K562 (cell line): Measurements from ENCODE around the gene MOB4. TPM values are rescaled to one million over a fixed set of nuclear protein-coding genes. Genes with fewer than 3 reads are reported as not detected.

Source experiments
- BHLHE40 ChIP-seq: IDR thresholded peaks from 2 replicates; pipeline ENCODE4 v1.6.1; 2011; ENCODE audit warnings: low read length, improper control_type of control experiment
- CHCHD3 ChIP-seq: fragments of 250-450 bp; sonication (Bioruptor Pico); IDR thresholded peaks from 2 replicates; pipeline ENCODE4 v2.1.2; 2022; ENCODE audit warnings: mild to moderate bottlenecking
- CTBP1 ChIP-seq: fragments of 450-650 bp; IDR thresholded peaks from 2 replicates; pipeline ENCODE4 v1.6.1; 2016; ENCODE audit warnings: borderline replicate concordance
- ELK1 ChIP-seq: sonication (generic); formaldehyde crosslinking; IDR thresholded peaks from 2 replicates; pipeline ENCODE4 v1.8.1; 2022; ENCODE audit warnings: missing genetic modification reagents
- MITF ChIP-seq: IDR thresholded peaks from 2 replicates; pipeline ENCODE4 v1.6.1; 2014; ENCODE audit warnings: antibody characterized with exemption
- PHB2 ChIP-seq: fragments of 450-650 bp; IDR thresholded peaks from 2 replicates; pipeline ENCODE4 v1.6.1; 2017; ENCODE audit warnings: low read depth
- SIN3A ChIP-seq, 2 experiments: fragments of 150-350 bp in 1 of 2; IDR thresholded peaks; 2 replicates each; pipeline ENCODE4 v1.6.1; 2011 to 2016; ENCODE audit warnings: borderline replicate concordance in 2 of 2, low read depth in 2 of 2, low read length in 2 of 2, mild to moderate bottlenecking in 2 of 2, moderate library complexity in 2 of 2; ENCODE audit not compliant: control insufficient read depth in 1 of 2
- SNAPC5 ChIP-seq: fragments of 250-450 bp; sonication (Bioruptor Pico); IDR thresholded peaks from 2 replicates; pipeline ENCODE4 v1.8.0; 2021; ENCODE audit warnings: moderate library complexity, mild to moderate bottlenecking, inconsistent platforms
- THRB ChIP-seq: fragments of 450-650 bp; formaldehyde crosslinking; conservative IDR thresholded peaks from 2 replicates; pipeline ENCODE4 v1.4.0; 2022; ENCODE audit warnings: mild to moderate bottlenecking, missing genetic modification characterization
- USF1 ChIP-seq: sonication (generic); formaldehyde crosslinking; IDR thresholded peaks from 2 replicates; pipeline ENCODE4 v1.9.0; 2022; ENCODE audit warnings: mild to moderate bottlenecking, missing genetic modification reagents
- polyA plus RNA-seq, 8 experiments: library from polyadenylated mRNA; depleted of rRNA in 4 of 8; stranded (reverse) in 5 of 8; unstranded in 3 of 8; fragments of >200 nt; fragmentation: Nextera tagmentation in 2 of 8; fragmentation: Illumina TruSeq in 1 of 8; extraction: Ambion mirVana in 2 of 8; extraction: Trizol in 1 of 8; gene quantifications; 2 replicates each; pipeline versions ENCODE4 v1.2.1 to v1.2.3, GENCODE V29; 2011 to 2014; ENCODE audit warnings: inconsistent platforms in 1 of 8, missing spikeins in 1 of 8
- total RNA-seq, 7 experiments: library from RNA; depleted of rRNA in 6 of 7; stranded (reverse); fragments of >200 nt in 6 of 7; fragmentation: Illumina TruSeq in 2 of 7; extraction: Trizol in 2 of 7; gene quantifications; 2 replicates each; pipeline versions ENCODE4 v1.2.1 to v1.2.3, GENCODE V29; 2011 to 2021; ENCODE audit warnings: low replicate concordance in 1 of 7
- TF ChIP-seq, protein P1 (sequence below): fragments of 250-450 bp; sonication (Bioruptor Pico); IDR thresholded peaks from 2 replicates; pipeline ENCODE4 v1.8.0; 2022; ENCODE audit warnings: moderate library complexity, mild to moderate bottlenecking, inconsistent platforms
- TF ChIP-seq, protein P2 (sequence below): sonication (generic); formaldehyde crosslinking; IDR thresholded peaks from 2 replicates; pipeline ENCODE4 v1.8.1; 2023; ENCODE audit warnings: mild to moderate bottlenecking, missing genetic modification reagents, moderate library complexity

Gene MOB4
- total and polyA plus RNA-seq, 9 of the 15 experiments (the other 6 are each of a cell fraction or from before 2014, with no cell fraction given) = 13.5 to 30.8 (median 22.2) TPM

DNA sequence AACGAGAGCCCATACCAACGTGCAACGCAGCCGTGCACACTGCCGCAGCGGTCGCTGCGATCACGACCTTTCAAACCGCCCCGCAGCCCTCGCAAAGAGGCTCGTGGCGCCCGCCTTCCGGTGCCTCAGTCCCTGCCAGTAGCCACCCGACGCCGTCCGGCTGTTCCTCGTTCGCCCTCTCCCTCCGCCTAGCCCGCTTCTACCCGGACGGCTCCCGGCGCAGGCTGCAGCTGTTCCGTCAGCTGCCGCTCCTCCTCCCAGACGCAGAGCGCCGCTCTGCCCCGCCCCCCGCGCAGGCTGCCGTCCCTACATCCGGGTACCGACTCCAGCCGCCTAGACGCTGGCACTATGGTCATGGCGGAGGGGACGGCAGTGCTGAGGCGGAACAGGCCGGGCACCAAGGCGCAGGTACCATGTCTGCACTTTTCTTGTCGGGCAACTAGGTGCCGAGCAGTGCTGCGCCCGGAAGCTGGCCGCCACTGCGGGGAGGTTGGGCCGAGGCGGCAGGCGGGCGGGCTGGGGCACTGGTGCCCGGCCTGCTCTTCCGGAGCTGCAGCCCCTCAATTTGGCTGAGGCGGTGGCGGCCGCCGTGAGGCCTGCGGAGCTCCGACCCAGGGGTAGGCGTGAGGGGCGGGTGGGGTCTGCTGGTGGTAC is at the start of gene MOB4 (continued):
- TF ChIP-seq, protein P1, sequence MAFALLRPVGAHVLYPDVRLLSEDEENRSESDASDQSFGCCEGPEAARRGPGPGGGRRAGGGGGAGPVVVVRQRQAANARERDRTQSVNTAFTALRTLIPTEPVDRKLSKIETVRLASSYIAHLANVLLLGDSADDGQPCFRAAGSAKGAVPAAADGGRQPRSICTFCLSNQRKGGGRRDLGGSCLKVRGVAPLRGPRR (CRISPR knock-in tag) = no peak
- TF ChIP-seq PHB2 = no peak
- TF ChIP-seq, protein P2, sequence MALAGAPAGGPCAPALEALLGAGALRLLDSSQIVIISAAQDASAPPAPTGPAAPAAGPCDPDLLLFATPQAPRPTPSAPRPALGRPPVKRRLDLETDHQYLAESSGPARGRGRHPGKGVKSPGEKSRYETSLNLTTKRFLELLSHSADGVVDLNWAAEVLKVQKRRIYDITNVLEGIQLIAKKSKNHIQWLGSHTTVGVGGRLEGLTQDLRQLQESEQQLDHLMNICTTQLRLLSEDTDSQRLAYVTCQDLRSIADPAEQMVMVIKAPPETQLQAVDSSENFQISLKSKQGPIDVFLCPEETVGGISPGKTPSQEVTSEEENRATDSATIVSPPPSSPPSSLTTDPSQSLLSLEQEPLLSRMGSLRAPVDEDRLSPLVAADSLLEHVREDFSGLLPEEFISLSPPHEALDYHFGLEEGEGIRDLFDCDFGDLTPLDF (CRISPR knock-in tag) = 0 out of 2 replicates have a peak, but pooled peaks have one; percentile 75
- no peak for TF ChIP-seq MITF
- TF ChIP-seq SNAPC5 (CRISPR knock-in tag) = no peak
- TF ChIP-seq THRB (CRISPR knock-in tag) = no peak
- no peak for TF ChIP-seq ELK1 (CRISPR knock-in tag)
- TF ChIP-seq USF1 (CRISPR knock-in tag) = peak; percentile 32; the same call in 1 of the 2 replicates
- peak; percentile 57; the same call in 1 of the 2 replicates for TF ChIP-seq BHLHE40
- peak; percentile 85 for TF ChIP-seq CTBP1
- no peak for TF ChIP-seq CHCHD3
- peak in 1 of 2 experiments; percentile 81; a peak in 2 of 4 replicates for TF ChIP-seq SIN3A (IDR thresholded peaks at IDR 0.05; ENCODE audit: borderline replicate concordance in 2 of 2, control insufficient read depth in 1 of 2, low read depth in 2 of 2, low read length in 2 of 2)
